RWPE1 (cell line): ENCODE results near the gene NCOA7.
"Not testable (repeated sequence)": the region's sequence is repeated elsewhere in the genome, so short reads cannot be mapped to it uniquely, and the experiment has no call there.

Experiments
- CTCF ChIA-PET: fragments of 350-600 bp; sonication (Branson Sonifier 250); formaldehyde crosslinking; extraction: SDS; loops from one replicate; lab custom pipeline; 2021; lab: Yijun Ruan, JAX
- POLR2A ChIA-PET: fragments of 400-600 bp; formaldehyde crosslinking; extraction: SDS; loops from one replicate; lab custom pipeline; 2020; ENCODE audit warnings: antibody characterized with exemption; ENCODE audit not compliant: low non-redundant PET; lab: Yijun Ruan, JAX
- DNase-seq: peaks from one replicate; pipeline ENCODE4 v3.0.0; 2012; ENCODE audit warnings: low spot score
- H3K27ac ChIP-seq: fragments of 450-650 bp; 2 replicates; pipeline ENCODE4 v1.5.1; 2017
- TF ChIP-seq, protein P1 (sequence below): fragments of 450-650 bp; conservative IDR thresholded peaks from 2 replicates; pipeline ENCODE4 v1.5.1; 2017; ENCODE audit warnings: low read depth, mild to moderate bottlenecking

NCOA7 gene

DNA sequence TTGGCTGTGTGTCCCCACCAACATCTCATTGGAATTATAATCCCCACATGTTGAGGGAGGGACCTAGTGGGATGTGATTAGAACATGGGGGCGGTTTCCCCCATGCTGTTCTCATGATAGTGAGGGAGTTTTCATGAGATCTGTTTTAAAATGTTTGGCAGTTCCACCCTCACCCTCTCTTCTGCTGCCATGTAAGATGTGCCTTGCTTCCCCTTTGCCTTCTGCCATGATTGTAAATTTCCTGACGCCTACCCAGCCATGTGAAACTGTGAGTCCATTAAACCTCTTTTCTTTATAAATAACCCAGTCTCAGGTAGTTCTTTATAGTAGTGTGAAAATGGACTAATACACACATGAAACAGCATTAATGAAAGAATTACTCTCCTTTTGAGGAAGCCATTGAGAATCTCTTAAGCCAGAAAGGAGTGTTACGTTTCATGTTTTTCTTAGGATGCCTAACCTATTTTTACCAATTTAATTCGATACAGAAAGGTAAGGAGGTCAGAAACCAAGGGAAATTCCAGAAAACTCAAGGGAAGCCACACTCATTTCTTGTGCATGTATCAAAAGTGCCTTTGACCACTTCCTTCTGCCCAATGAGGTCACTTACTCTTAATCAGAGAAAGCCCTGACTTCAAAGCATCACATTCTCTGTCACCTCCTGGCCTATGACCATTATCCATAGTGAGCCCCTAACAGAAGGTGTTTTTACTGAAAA, 141.1 kb downstream of the NCOA7 start:
- POLR2A ChIA-PET: no interaction called here
- TF ChIP-seq, protein P1, sequence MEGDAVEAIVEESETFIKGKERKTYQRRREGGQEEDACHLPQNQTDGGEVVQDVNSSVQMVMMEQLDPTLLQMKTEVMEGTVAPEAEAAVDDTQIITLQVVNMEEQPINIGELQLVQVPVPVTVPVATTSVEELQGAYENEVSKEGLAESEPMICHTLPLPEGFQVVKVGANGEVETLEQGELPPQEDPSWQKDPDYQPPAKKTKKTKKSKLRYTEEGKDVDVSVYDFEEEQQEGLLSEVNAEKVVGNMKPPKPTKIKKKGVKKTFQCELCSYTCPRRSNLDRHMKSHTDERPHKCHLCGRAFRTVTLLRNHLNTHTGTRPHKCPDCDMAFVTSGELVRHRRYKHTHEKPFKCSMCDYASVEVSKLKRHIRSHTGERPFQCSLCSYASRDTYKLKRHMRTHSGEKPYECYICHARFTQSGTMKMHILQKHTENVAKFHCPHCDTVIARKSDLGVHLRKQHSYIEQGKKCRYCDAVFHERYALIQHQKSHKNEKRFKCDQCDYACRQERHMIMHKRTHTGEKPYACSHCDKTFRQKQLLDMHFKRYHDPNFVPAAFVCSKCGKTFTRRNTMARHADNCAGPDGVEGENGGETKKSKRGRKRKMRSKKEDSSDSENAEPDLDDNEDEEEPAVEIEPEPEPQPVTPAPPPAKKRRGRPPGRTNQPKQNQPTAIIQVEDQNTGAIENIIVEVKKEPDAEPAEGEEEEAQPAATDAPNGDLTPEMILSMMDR: no peak
- no peak for DNase-seq
- no peak overlapping the region for H3K27ac ChIP-seq
- CTCF ChIA-PET: no interaction called here

DNA sequence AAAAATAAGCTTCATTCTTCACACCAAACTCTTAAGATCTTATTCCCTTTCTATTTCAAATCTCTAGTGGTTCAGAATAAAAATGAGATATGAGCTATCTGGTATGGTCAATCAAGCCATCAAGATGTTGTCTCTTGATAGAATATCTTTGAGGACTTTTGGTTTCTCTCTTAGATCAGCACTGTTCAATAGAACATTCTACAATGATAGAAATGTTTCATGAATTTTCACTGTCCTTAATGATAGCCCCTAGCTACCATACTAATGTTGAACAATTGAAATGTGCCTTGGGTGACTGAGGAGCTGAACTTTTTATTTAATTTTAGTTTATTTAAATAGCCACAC, 141.7 kb downstream of the NCOA7 start:
- ChIA-PET CTCF (interaction anchor here (0.6 kb wide), 1 partner anchor 12 kb away, joined by 4 read pairs; no protein-coding TSS in a partner anchor), POLR2A (no interaction called here)
- no peak for DNase-seq
- H3K27ac ChIP-seq: no peak overlapping the region
- TF ChIP-seq, protein P1: no peak

DNA sequence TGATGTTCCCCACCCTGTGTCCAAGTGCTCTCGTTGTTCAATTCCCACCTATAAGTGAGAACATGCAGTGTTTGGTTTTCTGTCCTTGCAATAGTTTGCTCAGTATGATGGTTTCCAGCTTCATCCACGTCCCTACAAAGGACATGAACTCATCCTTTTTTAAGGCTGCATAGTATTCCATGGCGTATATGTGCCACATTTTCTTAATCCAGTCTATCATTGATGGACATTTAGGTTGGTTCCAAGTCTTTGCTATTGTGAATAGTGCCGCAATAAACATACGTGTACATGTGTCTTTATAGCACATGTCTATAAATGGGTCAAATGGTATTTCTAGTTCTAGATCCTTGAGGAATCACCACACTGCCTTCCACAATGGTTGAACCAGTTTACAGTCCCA, 144.8 kb downstream of the NCOA7 start:
- DNase-seq, CTCF ChIA-PET, H3K27ac ChIP-seq, POLR2A ChIA-PET: not testable (repeated sequence)

DNA sequence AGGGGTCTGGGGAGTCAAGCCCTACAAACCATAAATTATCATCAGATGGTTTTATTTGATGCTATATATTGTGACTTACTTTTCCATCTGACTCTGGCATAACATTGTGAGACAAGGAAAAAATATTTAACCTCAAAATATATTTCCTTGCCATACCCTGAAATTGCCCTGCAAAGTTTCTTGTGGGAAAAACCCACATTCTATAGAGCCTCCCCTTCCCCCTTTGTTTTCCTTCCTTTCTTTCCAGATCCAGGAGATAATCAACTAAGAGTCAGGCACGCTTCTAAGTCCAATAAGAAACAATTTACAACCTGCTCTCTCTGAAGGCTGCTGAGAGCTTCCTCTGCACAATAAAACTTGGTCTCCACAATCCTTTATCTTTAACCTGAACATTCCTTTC, 148.3 kb downstream of the NCOA7 start:
- DNase-seq: no peak
- ChIA-PET CTCF (interaction anchor here (0.6 kb wide), 1 partner anchor 7 kb away, joined by 3 read pairs; no protein-coding TSS in a partner anchor), POLR2A (no interaction called here)
- TF ChIP-seq, protein P1: no peak
- no peak overlapping the region for H3K27ac ChIP-seq

DNA sequence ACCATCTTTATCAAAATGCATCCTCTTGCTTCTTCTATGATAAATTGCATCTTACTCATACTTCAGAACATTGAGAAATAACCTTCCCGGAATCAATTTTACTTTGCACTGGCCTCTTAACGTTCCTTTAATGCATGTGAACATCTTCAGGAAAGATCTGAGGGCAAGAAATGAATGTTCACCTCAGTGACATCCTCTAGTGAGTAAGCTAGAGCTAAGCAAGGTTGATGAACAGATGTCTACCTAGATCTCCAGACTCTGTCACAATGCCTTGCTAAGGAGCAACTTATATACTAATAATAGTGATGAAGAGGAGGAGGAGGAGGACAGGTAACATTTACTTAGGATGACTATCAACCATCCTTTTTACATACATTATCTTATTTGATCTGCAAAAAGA, 149.0 kb downstream of the NCOA7 start:
- POLR2A ChIA-PET: no interaction called here
- H3K27ac ChIP-seq: no peak overlapping the region
- TF ChIP-seq, protein P1: no peak
- CTCF ChIA-PET: interaction anchor here (1.5 kb wide), 1 partner anchor 14 kb away, joined by 4 read pairs; no protein-coding TSS in a partner anchor
- DNase-seq: no peak

DNA sequence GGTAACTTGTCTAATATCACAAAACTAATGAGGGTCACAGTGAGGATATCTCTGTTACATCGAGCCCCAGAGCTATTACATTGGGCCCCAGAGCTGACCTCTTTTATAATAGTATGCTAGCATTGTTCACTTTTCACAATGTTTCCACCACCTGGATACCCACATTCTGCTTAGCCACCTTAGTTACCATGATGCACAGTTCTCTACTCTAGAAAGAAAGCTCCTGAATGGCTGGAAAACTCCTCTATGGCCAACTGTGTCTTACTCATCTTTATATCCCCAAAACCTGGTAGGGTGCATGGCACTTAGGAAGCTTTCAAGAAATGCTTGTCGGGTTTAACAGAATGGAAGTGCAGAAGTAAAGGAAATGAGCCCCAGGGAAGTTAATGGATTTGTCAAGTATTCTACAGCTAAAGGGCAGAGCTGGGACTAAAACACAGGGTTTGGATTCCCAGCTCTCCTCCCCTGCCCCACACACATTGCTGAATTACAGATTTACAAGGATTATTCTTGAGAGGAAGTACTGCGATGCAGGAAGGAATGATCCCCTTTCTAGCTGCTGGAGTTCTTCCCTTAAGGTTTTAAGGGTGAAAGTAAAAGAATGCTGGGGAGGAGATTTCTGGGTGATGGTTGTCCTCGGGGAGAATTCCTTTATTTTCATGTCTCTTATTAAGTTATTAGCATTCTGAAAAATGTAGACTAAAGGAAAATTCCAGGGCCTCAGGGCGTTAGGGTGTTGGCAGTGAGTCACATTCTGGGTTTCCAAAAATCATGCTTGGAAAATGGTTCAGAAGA, 149.7 kb downstream of the NCOA7 start:
- CTCF ChIA-PET: interaction anchor here (1.1 to 1.5 kb wide), 3 partner anchors 13 to 151 kb away, joined by 3 to 4 read pairs (median 3); no protein-coding TSS in a partner anchor
- peak overlapping the region; percentile 43 for H3K27ac ChIP-seq
- TF ChIP-seq, protein P1: no peak
- POLR2A ChIA-PET: no interaction called here
- DNase-seq: peak; percentile 59
